C4-2B (cell line): ENCODE measurements around the gene PPM1L.

Source experiments
- H3K27ac ChIP-seq: fragments of 450-650 bp; 2 replicates; pipeline ENCODE4 v1.5.1; 2017
- ZFX ChIP-seq: fragments of 450-650 bp; IDR thresholded peaks from 2 replicates; pipeline ENCODE4 v1.6.1; 2017
- TF ChIP-seq, protein P1 (sequence below): fragments of 450-650 bp; conservative IDR thresholded peaks from 2 replicates; pipeline ENCODE4 v1.5.1; 2017; ENCODE audit warnings: mild to moderate bottlenecking

Gene PPM1L

DNA sequence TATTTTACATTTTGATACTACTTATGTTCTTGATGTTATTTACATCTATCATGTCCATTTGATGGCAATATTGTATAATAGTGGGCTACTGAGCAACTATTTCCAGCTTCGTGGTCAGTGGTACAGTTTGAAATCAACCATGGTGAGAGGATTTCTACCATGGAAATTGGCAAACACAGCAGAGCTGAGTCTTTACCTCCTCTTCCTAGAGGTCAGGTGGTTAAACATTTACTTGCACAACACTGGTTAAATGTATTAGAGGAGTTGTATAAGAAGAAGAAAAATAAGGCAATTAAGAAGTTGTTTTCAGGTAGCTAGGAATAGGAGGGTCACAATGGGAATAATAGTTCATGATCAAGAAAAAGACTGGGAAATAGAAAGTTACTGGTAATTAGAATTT, 7.2 kb upstream of the PPM1L start:
- no peak for TF ChIP-seq ZFX
- TF ChIP-seq, protein P1, sequence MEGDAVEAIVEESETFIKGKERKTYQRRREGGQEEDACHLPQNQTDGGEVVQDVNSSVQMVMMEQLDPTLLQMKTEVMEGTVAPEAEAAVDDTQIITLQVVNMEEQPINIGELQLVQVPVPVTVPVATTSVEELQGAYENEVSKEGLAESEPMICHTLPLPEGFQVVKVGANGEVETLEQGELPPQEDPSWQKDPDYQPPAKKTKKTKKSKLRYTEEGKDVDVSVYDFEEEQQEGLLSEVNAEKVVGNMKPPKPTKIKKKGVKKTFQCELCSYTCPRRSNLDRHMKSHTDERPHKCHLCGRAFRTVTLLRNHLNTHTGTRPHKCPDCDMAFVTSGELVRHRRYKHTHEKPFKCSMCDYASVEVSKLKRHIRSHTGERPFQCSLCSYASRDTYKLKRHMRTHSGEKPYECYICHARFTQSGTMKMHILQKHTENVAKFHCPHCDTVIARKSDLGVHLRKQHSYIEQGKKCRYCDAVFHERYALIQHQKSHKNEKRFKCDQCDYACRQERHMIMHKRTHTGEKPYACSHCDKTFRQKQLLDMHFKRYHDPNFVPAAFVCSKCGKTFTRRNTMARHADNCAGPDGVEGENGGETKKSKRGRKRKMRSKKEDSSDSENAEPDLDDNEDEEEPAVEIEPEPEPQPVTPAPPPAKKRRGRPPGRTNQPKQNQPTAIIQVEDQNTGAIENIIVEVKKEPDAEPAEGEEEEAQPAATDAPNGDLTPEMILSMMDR, result no peak
- H3K27ac ChIP-seq, result no peak overlapping the region

DNA sequence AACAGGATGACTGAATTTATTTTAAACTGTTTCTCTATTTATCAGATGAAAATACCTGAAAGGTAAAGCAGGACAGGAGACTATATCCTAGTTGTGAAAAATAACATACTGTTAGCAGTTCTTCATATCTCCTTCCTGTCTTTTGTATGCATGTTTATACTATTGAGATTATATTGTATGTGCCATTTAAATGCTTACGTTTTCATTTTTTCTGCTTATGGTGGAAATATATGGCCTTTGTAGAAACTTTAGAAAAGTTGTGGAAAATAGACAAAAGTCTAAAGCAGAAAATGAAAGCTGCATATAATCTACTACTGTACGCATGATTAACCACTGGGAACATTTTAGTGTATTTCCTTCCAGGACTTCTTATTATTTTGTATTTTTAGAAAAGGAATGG, 2.1 kb upstream of the PPM1L start:
- no peak for TF ChIP-seq ZFX

DNA sequence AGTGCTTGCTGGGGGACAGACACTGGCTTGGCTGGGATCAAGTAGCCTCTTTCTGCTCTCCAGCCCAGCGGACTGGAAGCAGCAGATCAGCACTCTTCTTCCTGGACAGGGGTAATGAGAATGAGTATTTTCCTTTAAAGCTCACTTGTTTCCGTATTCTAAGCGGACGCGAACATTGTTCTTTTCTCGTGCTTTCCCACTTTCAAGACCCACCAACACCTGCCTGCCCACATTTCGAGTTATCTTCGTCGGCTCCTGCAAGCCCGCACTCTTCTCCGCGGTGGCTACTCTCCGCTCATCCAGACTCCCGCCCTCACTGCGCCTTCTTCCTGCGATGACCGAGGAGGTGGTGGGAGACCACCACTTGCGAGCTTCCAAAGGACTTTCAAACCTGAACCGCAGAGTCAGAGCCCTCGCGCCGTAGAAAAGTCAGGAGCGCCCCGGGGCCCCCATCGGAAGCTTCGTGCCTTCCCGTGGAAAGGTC, 1.6 kb upstream of the PPM1L start:
- no peak for TF ChIP-seq ZFX
- TF ChIP-seq, protein P1, result no peak
- H3K27ac ChIP-seq, result peak overlapping the region; percentile 66

More for the DNA sequence above, 2.1 kb upstream of the PPM1L start:
- no peak overlapping the region for H3K27ac ChIP-seq

DNA sequence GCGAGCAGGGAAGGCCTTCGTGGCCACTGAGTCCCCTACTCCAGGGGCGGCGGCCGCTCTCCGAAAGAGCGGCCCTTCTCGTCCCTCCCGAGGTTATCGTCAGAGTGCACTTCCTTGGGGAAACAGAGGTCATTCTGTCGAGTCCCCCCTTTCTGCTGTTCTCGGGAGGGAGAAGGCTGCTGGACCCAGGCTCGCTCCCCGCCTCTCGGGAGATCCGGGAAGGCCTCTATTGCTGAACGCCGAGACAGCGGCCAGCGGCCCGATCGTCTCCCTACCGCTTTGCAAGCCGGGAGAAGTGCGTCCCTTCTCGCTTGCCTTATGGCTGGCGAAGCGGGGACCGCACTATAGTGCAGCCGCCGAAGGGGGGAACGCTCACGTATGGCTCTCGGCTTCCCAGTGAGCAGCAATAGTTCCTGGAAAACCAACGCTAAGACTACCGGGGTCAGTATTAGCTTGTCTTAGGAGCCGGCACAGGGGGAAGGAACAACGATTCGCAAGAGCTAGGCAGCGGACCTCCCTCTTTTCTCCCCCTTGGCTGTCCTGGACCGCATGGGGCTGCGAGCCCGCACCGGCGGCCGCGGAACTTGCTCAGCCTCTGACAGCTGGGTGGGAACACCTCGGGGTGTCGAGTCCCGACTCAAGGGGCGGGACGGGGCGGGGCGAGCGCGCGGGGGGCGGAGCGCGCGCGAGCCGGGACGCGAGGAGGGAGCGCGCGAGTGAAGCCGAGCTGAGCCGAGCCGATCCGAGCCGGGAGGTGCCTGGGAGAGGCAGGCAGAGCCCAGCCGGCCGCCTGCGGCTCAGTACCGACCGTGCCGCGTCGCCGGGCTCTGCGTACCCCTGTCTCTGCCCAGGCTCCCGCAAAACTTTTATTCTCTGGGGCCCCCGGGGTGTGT, 930 bp upstream of the PPM1L start:
- TF ChIP-seq ZFX, result peak; percentile 94
- TF ChIP-seq, protein P1, result no peak
- H3K27ac ChIP-seq, result peak overlapping the region; percentile 66

DNA sequence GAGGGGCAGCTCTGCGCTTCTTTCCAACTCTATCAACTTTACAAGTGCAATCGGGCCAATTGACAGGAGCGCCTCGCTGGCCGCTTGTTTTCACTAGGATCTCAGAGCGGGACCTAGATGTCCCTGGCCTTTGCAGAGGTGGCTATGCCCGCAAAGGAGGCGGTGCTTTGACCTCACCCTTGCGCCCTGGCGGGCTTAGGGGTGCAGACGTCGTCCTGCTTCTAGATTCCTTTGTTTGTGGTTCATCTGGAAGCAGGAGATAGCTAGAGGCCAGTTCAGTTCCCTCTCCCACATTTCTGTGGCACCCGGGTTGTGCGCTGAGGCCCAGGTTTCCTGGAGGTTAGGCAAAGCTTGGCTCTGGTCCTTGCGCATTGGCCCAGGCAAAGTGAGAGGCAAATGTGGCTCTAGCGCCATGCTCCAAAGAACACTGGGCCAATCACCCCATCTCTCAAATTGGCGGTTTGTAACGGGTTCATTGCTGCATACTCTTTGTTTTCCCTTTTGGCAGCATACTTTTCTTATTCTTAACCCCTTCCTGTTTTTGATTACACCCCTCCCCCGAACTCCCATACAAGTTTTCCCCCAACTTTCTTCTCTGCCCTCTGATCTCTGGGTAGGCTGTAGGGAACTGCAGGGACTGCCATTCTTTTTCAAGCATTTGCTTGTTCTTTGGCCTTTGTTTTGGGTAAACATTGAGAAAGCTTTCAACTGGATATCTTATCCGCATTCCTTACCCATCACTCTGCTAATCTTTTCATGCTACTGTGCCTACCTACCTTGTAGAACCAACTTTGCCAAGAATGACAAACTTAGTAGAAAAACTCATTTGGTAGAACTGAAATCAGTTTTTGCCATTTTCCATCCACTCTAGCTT, 1.4 kb downstream of the PPM1L start:
- no peak for TF ChIP-seq ZFX
- TF ChIP-seq, protein P1, result no peak
- no peak overlapping the region for H3K27ac ChIP-seq

DNA sequence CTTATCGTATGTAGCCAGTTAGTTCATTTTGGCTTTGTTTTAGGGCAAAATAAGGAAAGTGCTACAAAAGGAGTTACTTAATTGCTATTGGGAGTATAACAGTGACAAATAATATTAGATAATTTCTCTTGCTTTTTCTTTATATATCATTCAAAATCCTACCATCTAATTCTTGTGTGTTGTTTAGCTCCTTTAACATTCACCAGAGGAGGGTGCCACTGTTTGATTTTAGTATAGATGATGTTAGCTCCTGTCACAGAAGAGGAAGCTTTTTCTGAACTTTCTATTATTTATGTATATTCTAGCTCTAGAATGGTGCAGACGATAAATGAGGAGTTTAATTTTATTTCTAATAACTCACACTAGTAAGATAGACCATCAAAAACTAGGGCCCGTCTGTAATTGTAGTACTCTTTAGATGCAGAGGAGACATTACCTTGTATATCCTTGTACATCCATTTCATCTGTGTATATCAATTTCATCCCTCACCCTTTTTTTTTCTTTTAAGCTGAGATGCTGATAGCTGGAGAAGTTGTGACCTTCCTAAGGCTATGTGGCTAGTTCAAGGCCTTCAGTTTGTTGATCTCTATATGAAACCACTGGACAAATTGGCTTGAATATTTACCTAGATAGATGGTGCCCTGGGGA, 3.0 kb downstream of the PPM1L start:
- TF ChIP-seq, protein P1, result 0 out of 2 replicates have a peak, but pooled peaks have one; percentile 6
- TF ChIP-seq ZFX, result no peak
- no peak overlapping the region for H3K27ac ChIP-seq

DNA sequence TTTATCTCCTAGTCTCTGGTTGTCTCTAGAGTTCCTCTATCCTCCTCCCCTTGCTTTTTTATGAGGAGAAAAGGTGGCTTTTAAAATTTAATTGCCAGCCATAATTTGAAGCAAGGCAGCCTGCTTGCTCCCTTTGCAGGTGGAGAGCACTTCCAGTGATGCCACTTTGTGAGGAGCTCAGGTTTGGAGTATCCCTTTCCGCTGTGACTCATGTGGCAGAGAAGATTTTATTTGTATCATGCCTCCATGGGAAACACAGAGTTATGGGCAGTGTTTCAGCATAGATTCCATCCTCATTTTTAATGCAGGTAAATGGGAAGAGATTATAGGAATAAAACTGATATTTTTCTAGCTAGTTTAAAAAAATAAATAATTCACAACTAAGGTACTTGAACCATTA, 7.0 kb downstream of the PPM1L start:
- H3K27ac ChIP-seq, result no peak overlapping the region
- TF ChIP-seq, protein P1, result no peak
- TF ChIP-seq ZFX, result no peak
